Measurements from ENCODE around the gene METTL13.
"Not testable (repeated sequence)": the region's sequence is repeated elsewhere in the genome, so short reads cannot be mapped to it uniquely, and the experiment has no call there.

METTL13 gene

GRCh38 chr1:171786534-171786933 lies 5.1 kb downstream of the METTL13 start:
- peaks cover 52% of the 10 kb centered on the region for H3K4me1 Mint-ChIP-seq
- no peaks in the 10 kb centered on the region for H3K9me3 Mint-ChIP-seq
- no peaks in the 10 kb centered on the region for H3K27me3 Mint-ChIP-seq
- DNase-seq = no peak
- CTCF ChIA-PET = interaction anchor here (2.8 to 2.9 kb wide), 2 partner anchors 15 to 141 kb away, joined by 11 to 18 read pairs; no protein-coding TSS in a partner anchor
- H3K27ac Mint-ChIP-seq = no peak overlapping the region
- H3K4me3 Mint-ChIP-seq = no peak overlapping the region
- H3K36me3 Mint-ChIP-seq = peaks cover 68% of the 10 kb centered on the region

DNA sequence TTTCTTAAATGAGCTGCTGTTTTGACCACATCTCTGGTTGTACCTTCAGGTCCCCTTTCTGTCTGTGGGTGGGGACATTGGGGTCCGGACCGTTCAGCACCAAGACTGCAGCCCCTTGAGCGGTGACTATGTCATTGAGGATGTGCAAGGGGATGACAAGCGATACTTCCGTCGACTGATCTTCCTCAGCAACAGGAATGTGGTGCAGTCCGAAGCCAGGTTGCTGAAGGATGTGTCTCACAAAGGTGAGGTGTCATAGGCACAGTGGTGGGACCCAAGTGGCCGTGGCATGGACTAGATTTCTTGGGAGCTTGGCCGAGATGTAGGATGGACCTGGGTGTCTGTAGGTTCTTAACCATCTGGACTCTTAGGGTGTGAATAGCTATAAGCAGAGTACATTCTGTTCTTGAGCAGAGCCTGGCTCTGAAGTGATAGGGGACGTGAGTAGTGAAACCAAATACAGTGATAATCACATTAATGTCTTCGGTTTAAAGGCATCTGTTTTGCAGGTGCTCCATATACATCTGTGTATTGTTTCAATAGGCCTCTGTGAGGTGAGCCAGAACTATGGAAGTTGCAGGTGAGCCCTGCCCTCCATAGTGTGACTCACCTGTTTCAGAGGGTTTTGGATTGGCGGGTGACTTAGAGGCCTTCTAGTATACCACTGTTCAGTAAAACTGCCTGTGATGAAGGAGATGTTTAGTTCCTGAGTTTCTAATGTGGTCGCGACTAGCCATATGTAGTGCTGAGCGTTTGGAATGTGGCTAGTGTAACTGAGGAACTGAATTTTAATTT lies 6.4 kb downstream of the METTL13 start:
- H3K27me3 Mint-ChIP-seq = no peaks in the 10 kb centered on the region
- H3K4me1 Mint-ChIP-seq = peaks cover 43% of the 10 kb centered on the region
- no peaks in the 10 kb centered on the region for H3K9me3 Mint-ChIP-seq
- no peak for DNase-seq
- H3K36me3 Mint-ChIP-seq = peaks cover 75% of the 10 kb centered on the region
- no peak overlapping the region for H3K27ac Mint-ChIP-seq
- no peak overlapping the region for H3K4me3 Mint-ChIP-seq
- CTCF ChIA-PET = interaction anchor here (0.8 kb wide), 1 partner anchor 197 kb away, joined by 3 read pairs; no protein-coding TSS in a partner anchor

DNA sequence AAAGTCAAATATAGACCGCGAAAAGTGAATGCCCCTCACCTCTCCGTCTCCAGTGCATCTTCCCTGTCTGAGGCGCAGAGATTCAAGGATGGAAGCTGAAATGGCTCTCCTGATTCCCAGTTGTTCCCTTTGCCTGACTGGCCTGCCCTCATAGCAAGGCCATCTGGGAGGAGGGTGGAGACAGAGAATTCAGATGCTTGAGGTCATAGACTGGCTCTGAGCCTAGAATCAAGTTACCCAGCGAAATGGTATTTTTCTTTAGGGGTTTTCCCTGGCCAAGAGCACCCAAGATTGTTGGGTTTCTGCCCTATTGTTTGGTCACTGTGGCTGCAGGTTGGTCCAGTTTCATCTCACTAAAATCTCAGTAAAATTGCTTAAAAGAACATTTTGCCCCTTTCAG lies 7.2 kb downstream of the METTL13 start:
- Mint-ChIP-seq H3K4me3 (no peak overlapping the region), H3K27ac (no peak overlapping the region)

DNA sequence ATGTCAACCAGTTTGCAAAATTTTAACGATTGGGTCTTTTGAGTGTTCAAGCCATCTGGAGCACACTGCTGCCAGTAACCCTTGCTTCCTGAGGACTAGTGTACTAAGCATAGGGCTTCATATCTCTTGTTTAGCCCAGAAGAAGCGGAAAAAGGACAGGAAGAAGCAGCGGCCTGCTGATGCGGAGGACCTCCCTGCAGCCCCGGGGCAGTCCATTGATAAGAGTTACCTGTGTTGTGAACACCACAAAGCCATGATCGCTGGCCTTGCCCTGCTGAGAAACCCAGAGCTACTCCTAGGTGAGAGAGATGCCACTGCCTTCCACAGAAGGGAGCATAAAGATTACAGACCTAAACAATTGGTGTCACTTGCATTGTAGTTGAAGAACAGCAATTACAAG lies 8.9 kb downstream of the METTL13 start:
- no peaks in the 10 kb centered on the region for H3K9me3 Mint-ChIP-seq
- no peaks in the 10 kb centered on the region for H3K27me3 Mint-ChIP-seq
- CTCF ChIA-PET = interaction anchor here (1.2 kb wide), 1 partner anchor 11 kb away, joined by 3 read pairs; no protein-coding TSS in a partner anchor
- no peak overlapping the region for H3K27ac Mint-ChIP-seq
- H3K4me1 Mint-ChIP-seq = peaks cover 32% of the 10 kb centered on the region
- no peak for DNase-seq
- peaks cover 80% of the 10 kb centered on the region for H3K36me3 Mint-ChIP-seq
- no peak overlapping the region for H3K4me3 Mint-ChIP-seq

More for the DNA sequence above, 7.2 kb downstream of the METTL13 start:
- no peak for DNase-seq
- Mint-ChIP-seq H3K4me1 (peaks cover 37% of the 10 kb centered on the region), H3K36me3 (peaks cover 77% of the 10 kb centered on the region), H3K9me3 (no peaks in the 10 kb centered on the region), H3K27me3 (no peaks in the 10 kb centered on the region)
- CTCF ChIA-PET = no interaction called here

- CTCF ChIA-PET = no interaction called here
- H3K36me3 Mint-ChIP-seq = peaks cover 69% of the 10 kb centered on the region
Observed at GRCh38 chr1:171792656-171793369, 11.4 kb downstream of the METTL13 start.

GRCh38 chr1:171793636-171794035 lies 12.2 kb downstream of the METTL13 start:
- H3K27me3 Mint-ChIP-seq = no peaks in the 10 kb centered on the region
- peaks cover 66% of the 10 kb centered on the region for H3K36me3 Mint-ChIP-seq
- H3K4me1 Mint-ChIP-seq = peaks cover 17% of the 10 kb centered on the region
- peak overlapping the region; percentile 83 for H3K27ac Mint-ChIP-seq
- no peak for DNase-seq
- H3K9me3 Mint-ChIP-seq = no peaks in the 10 kb centered on the region
- CTCF ChIA-PET = no interaction called here
- no peak overlapping the region for H3K4me3 Mint-ChIP-seq

More at GRCh38 chr1:171792656-171793369, 11.4 kb downstream of the METTL13 start:
- Mint-ChIP-seq H3K4me1 (peaks cover 18% of the 10 kb centered on the region), H3K27me3 (no peaks in the 10 kb centered on the region), H3K27ac (no peak overlapping the region), H3K4me3 (no peak overlapping the region), H3K9me3 (no peaks in the 10 kb centered on the region)
- DNase-seq = no peak

GRCh38 chr1:171794085-171794484 lies 12.6 kb downstream of the METTL13 start:
- Mint-ChIP-seq H3K4me1 (peaks cover 17% of the 10 kb centered on the region), H3K36me3 (peaks cover 62% of the 10 kb centered on the region), H3K27me3 (no peaks in the 10 kb centered on the region), H3K4me3 (no peak overlapping the region), H3K9me3 (no peaks in the 10 kb centered on the region), H3K27ac (peak overlapping the region; percentile 83)
- CTCF ChIA-PET = interaction anchor here (0.6 kb wide), 2 partner anchors 186 to 240 kb away, joined by 3 to 4 read pairs; no protein-coding TSS in a partner anchor
- DNase-seq = peak; percentile 54

DNA sequence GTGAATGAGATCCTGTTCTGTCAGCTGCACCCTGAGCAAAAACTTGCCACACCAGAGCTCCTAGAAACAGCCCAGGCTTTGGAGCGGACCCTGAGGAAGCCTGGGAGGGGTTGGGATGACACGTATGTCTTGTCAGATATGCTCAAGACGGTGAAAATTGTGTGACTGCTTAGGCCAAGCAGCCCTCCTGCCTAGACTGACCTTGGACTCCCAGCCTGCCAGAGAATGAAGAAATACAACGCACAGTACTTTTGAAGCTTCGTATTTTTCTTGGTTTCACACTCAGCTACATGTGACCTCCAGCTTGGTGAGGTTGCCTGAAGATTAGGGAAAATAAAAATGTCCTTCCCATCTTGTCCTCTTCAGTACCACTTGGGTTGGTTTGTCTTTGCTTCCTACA lies 15.1 kb downstream of the METTL13 start:
- CTCF ChIA-PET = interaction anchor here (0.6 to 0.8 kb wide), 3 partner anchors 152 to 198 kb away, joined by 3 read pairs; no protein-coding TSS in a partner anchor
- H3K27ac Mint-ChIP-seq = no peak overlapping the region
- H3K36me3 Mint-ChIP-seq = peaks cover 47% of the 10 kb centered on the region
- peaks cover 15% of the 10 kb centered on the region for H3K4me1 Mint-ChIP-seq
- no peak for DNase-seq
- H3K9me3 Mint-ChIP-seq = no peaks in the 10 kb centered on the region
- H3K4me3 Mint-ChIP-seq = no peak overlapping the region
- no peaks in the 10 kb centered on the region for H3K27me3 Mint-ChIP-seq

GRCh38 chr1:171798311-171798710 lies 16.9 kb downstream of the METTL13 start:
- peaks cover 34% of the 10 kb centered on the region for H3K36me3 Mint-ChIP-seq

GRCh38 chr1:171798765-171799164 lies 17.3 kb downstream of the METTL13 start:
- Mint-ChIP-seq H3K27ac (no peak overlapping the region), H3K36me3 (peaks cover 31% of the 10 kb centered on the region), H3K9me3 (no peaks in the 10 kb centered on the region), H3K4me1 (peaks cover 10% of the 10 kb centered on the region), H3K4me3 (no peak overlapping the region), H3K27me3 (no peaks in the 10 kb centered on the region)
- CTCF ChIA-PET = interaction anchor here (1.2 to 7.1 kb wide), 4 partner anchors 14 to 188 kb away, joined by 3 to 183 read pairs (median 17); partner anchors contain the start of gene VAMP4
- no peak for DNase-seq

More at GRCh38 chr1:171798311-171798710, 16.9 kb downstream of the METTL13 start:
- no peak for DNase-seq
- Mint-ChIP-seq H3K9me3 (no peaks in the 10 kb centered on the region), H3K27me3 (no peaks in the 10 kb centered on the region), H3K27ac (no peak overlapping the region), H3K4me3 (no peak overlapping the region), H3K4me1 (peaks cover 13% of the 10 kb centered on the region)
- CTCF ChIA-PET = interaction anchor here (1.2 to 7.1 kb wide), 3 partner anchors 13 to 189 kb away, joined by 3 to 183 read pairs (median 7); no protein-coding TSS in a partner anchor

DNA sequence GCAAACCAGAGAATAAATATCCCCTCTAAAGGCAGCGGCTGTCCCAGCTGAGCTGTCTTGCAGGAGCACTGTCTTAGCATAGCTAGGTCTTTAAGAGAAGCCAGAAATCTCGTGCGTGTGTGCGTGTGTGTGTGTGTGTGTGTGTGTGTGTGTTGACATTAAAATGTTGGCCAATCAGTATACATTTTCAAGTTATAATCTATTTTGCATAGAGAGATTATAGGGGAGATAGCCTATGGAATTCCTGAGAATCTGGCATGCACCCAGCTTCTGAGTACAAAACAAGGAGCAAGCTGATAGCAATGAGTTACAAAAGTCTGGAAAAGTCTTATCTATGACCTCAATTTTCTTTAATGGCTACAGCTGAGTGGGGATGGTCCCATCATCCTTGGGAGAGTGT lies 17.7 kb downstream of the METTL13 start:
- H3K4me3 Mint-ChIP-seq = no peak overlapping the region
- H3K27ac Mint-ChIP-seq = no peak overlapping the region
- no peaks in the 10 kb centered on the region for H3K9me3 Mint-ChIP-seq
- H3K36me3 Mint-ChIP-seq = peaks cover 27% of the 10 kb centered on the region
- no peaks in the 10 kb centered on the region for H3K27me3 Mint-ChIP-seq
- H3K4me1 Mint-ChIP-seq = peaks cover 6% of the 10 kb centered on the region
- no peak for DNase-seq
- CTCF ChIA-PET = interaction anchor here (1.2 to 7.1 kb wide), 6 partner anchors 14 to 188 kb away, joined by 3 to 183 read pairs (median 16); partner anchors contain the start of gene VAMP4

GRCh38 chr1:171799698-171800097 lies 18.2 kb downstream of the METTL13 start:
- H3K27ac Mint-ChIP-seq, H3K9me3 Mint-ChIP-seq, DNase-seq, H3K27me3 Mint-ChIP-seq, H3K4me1 Mint-ChIP-seq, H3K4me3 Mint-ChIP-seq: not testable (repeated sequence)
- CTCF ChIA-PET = interaction anchor here (1.9 to 7.1 kb wide), 9 partner anchors 12 to 187 kb away, joined by 5 to 183 read pairs (median 19); partner anchors contain the start of genes METTL13 and VAMP4
- peaks cover 22% of the 10 kb centered on the region for H3K36me3 Mint-ChIP-seq

DNA sequence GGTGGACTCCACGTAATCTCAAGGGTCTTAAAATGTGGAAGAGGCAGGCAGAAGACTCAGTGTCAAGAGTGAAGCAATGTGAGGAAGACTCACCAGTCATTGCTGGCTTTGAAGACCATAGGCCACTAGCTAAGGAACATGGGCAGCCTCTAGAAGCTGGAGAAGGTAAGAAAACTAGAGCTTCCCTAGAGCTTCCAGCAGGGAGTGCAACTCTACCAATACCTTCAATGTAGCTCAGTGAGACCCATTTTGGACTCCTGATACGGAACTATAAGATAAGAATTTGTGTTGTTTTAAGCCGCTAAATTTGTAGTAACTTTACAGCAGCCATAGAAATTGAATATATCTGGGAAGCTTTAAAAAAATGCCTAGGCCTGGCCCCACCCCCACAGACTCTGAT lies 18.9 kb downstream of the METTL13 start:
- H3K4me3 Mint-ChIP-seq = no peak overlapping the region
- no peak overlapping the region for H3K27ac Mint-ChIP-seq
- H3K36me3 Mint-ChIP-seq = peaks cover 18% of the 10 kb centered on the region
- DNase-seq = no peak
- no peaks in the 10 kb centered on the region for H3K27me3 Mint-ChIP-seq
- H3K9me3 Mint-ChIP-seq = no peaks in the 10 kb centered on the region
- CTCF ChIA-PET = interaction anchor here (0.6 to 7.1 kb wide), 23 partner anchors 10 to 629 kb away, joined by 3 to 183 read pairs (median 5); partner anchors contain the start of genes DNM3, METTL13, PRRC2C and VAMP4
- H3K4me1 Mint-ChIP-seq = no peaks in the 10 kb centered on the region

- no peak for DNase-seq
- Mint-ChIP-seq H3K9me3 (no peaks in the 10 kb centered on the region), H3K27me3 (no peaks in the 10 kb centered on the region), H3K4me3 (no peak overlapping the region), H3K4me1 (peaks cover 5% of the 10 kb centered on the region), H3K27ac (no peak overlapping the region), H3K36me3 (peaks cover 15% of the 10 kb centered on the region)
- CTCF ChIA-PET = interaction anchor here (0.6 to 7.1 kb wide), 26 partner anchors 10 to 628 kb away, joined by 3 to 183 read pairs (median 5); partner anchors contain the start of genes DNM3, METTL13, PRRC2C and VAMP4
Observed at GRCh38 chr1:171800851-171801250, 19.4 kb downstream of the METTL13 start.
